PFSK-1 (cell line): ENCODE results near the gene SLC9A9.

Experiments used
- POLR2AphosphoS5 ChIP-seq: IDR thresholded peaks from 2 replicates; pipeline ENCODE4 v1.6.1; 2012; ENCODE audit warnings: low read depth, mild to moderate bottlenecking, control low read depth, low read length, moderate library complexity
- TAF1 ChIP-seq: IDR thresholded peaks from 2 replicates; pipeline ENCODE4 v1.6.1; 2012; ENCODE audit warnings: low read length, control low read depth, borderline replicate concordance; ENCODE audit not compliant: insufficient read depth
- TF ChIP-seq, protein P1 (sequence below), 2 experiments: IDR thresholded peaks; 2 replicates each; pipeline versions ENCODE4 v1.6.1 to v1.8.0; 2011 to 2012; ENCODE audit warnings: low read depth in 2 of 2, low read length in 2 of 2, control low read depth in 1 of 2, inconsistent platforms in 1 of 2, mild to moderate bottlenecking in 1 of 2, moderate library complexity in 1 of 2; ENCODE audit not compliant: insufficient read depth in 1 of 2

DNA sequence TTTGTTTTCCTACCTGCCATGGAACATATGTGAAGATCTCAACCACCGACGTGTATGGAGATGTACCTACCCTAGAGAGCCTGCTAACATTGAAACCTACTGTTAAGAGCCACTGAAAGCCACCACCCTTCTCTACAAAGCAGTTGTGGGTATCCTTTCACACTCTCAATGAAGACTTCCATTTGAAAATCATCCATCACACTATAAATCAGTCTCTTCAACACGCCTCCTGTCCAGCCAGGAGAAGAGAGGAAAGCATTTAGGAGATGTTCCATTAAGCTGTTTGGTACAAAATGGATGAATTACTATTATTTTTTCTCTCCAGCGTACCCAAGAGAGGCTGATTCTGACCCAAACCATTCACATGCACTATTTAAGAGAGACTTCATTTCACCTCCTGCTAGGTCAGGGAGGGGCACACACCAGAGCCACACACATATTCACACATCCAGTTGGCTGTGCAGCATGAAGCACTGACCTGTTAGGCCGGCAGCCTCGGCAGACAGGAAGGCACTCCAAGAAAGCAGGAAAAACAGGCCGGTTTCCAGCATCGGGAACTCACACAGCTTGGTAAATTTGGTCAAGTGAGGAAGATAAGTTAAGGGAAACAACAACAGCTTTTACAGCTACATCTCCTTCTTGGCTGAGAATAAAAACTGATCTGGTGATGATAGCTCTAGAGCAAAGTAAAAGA lies 274.5 kb downstream of the SLC9A9 start:
- TF ChIP-seq TAF1, result no peak
- no peak for TF ChIP-seq POLR2AphosphoS5
- TF ChIP-seq, protein P1, sequence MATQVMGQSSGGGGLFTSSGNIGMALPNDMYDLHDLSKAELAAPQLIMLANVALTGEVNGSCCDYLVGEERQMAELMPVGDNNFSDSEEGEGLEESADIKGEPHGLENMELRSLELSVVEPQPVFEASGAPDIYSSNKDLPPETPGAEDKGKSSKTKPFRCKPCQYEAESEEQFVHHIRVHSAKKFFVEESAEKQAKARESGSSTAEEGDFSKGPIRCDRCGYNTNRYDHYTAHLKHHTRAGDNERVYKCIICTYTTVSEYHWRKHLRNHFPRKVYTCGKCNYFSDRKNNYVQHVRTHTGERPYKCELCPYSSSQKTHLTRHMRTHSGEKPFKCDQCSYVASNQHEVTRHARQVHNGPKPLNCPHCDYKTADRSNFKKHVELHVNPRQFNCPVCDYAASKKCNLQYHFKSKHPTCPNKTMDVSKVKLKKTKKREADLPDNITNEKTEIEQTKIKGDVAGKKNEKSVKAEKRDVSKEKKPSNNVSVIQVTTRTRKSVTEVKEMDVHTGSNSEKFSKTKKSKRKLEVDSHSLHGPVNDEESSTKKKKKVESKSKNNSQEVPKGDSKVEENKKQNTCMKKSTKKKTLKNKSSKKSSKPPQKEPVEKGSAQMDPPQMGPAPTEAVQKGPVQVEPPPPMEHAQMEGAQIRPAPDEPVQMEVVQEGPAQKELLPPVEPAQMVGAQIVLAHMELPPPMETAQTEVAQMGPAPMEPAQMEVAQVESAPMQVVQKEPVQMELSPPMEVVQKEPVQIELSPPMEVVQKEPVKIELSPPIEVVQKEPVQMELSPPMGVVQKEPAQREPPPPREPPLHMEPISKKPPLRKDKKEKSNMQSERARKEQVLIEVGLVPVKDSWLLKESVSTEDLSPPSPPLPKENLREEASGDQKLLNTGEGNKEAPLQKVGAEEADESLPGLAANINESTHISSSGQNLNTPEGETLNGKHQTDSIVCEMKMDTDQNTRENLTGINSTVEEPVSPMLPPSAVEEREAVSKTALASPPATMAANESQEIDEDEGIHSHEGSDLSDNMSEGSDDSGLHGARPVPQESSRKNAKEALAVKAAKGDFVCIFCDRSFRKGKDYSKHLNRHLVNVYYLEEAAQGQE (IDR thresholded peaks at IDR 0.05; ENCODE audit: insufficient read depth in 1 of 2, low read depth in 2 of 2, low read length in 2 of 2), result no peak
